ENCODE data around the gene LARGE1. TPM values are rescaled to one million over a fixed set of nuclear protein-coding genes. Genes with fewer than 3 reads are reported as not detected.

LARGE1 gene
- total RNA-seq, 2 donors from 2014 or later: 29.5 to 42.1 TPM

DNA sequence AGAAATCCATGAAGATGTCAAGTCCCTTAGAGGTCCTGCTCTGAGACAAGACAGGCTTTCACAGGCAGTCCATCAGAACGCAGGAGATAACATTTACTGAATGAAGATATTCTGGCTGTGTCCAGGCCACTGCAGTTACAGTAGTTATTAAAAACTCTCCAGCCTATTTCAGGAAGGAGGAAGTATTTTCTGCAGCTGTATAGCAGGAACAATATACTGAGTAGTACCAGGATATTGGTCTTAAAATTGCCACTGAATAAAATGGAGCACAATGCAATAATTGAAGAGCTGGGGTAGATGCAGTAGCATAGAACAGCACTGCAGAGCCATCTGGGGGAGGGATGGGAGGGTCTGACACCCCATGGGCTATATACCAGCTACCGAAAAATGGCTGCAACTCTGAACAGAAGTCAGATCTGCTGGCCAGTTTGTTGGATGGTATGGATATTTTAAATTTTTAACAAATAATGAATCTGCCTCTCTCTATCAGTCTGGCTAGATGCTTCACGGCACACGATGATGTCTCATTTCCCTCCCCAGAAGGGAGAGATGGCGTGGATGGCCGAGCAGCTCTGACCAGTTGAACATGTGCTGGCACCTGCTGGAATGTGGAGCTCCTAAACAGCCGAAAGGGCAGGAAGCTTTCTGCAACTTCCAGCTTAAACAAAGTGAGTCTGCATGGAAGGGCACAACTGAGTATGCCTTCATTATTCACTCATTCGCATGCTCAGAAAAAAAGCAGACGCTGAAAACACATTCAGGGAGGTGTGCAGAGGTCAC is 520.0 kb downstream of the LARGE1 start:
- no peak overlapping the region for H3K27ac ChIP-seq
- no peak for DNase-seq (ENCODE audit: low spot score)
- TF ChIP-seq, protein P1, sequence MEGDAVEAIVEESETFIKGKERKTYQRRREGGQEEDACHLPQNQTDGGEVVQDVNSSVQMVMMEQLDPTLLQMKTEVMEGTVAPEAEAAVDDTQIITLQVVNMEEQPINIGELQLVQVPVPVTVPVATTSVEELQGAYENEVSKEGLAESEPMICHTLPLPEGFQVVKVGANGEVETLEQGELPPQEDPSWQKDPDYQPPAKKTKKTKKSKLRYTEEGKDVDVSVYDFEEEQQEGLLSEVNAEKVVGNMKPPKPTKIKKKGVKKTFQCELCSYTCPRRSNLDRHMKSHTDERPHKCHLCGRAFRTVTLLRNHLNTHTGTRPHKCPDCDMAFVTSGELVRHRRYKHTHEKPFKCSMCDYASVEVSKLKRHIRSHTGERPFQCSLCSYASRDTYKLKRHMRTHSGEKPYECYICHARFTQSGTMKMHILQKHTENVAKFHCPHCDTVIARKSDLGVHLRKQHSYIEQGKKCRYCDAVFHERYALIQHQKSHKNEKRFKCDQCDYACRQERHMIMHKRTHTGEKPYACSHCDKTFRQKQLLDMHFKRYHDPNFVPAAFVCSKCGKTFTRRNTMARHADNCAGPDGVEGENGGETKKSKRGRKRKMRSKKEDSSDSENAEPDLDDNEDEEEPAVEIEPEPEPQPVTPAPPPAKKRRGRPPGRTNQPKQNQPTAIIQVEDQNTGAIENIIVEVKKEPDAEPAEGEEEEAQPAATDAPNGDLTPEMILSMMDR (IDR thresholded peaks at IDR 0.05): no peak
- H3K4me1 ChIP-seq (ENCODE audit: control insufficient read depth in 1 of 2, low read depth in 2 of 2): no peaks in the 10 kb centered on the region
- H3K27me3 ChIP-seq (replicated peaks; ENCODE audit: insufficient read depth): no peaks in the 10 kb centered on the region
- H3K36me3 ChIP-seq: no peaks in the 10 kb centered on the region
- no peaks in the 10 kb centered on the region for H3K9me3 ChIP-seq
- no peak overlapping the region for H3K4me3 ChIP-seq
- ATAC-seq (ENCODE audit: insufficient number of reproducible peaks, low FRiP score, low read depth): no peak

DNA sequence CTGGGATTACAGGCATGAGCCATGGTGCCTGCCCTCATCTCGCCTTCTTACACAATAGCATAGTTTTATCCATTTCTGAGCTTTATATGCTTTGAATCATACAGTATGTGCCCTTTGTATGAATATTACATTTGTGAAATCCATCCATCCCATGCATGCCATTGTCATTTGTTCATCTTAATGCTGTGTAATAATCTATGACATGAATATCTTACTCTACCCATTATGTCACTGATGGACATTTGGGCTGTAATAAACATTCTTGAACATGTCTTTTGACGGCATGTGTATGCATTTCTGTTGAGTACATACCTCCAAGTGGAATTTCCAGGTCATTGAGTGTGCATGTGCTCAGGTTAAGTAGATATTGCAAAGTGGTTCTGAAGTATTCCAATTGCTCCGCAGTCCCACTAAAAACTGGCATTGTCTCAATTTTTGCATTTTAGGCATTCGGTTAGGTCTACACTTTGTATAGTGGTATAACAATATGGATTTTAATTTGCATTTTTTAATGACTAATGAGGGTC is 522.8 kb downstream of the LARGE1 start:
- Histone ChIP-seq H3K4me3 (no peak overlapping the region), H3K27me3 (replicated peaks; ENCODE audit: insufficient read depth) (no peaks in the 10 kb centered on the region), H3K27ac (no peak overlapping the region), H3K9me3 (no peaks in the 10 kb centered on the region), H3K4me1 (ENCODE audit: control insufficient read depth in 1 of 2, low read depth in 2 of 2) (no peaks in the 10 kb centered on the region), H3K36me3 (no peaks in the 10 kb centered on the region)
- ATAC-seq (ENCODE audit: insufficient number of reproducible peaks, low FRiP score, low read depth) (no peak), DNase-seq (ENCODE audit: low spot score) (no peak)
- TF ChIP-seq, protein P1 (IDR thresholded peaks at IDR 0.05): no peak

DNA sequence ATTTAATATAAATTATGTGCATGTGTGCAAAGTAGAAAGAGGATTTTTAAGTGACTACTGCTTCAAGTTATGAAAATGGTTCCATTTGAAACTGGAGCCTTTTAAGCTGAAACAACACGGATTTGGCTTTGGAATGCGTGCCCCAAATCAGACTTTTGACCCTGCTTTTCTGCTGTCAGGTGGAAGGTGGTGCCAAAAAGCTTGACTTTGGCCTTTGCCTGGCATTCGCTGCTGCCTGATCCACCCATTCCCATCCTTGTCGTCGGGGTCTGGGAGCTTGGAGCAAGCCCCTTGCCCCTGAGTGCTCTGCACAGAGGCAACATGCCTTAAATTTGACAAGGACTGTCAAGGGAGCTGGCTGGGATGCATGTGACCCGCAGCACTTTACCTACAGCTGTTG is 526.8 kb downstream of the LARGE1 start:
- ATAC-seq (ENCODE audit: insufficient number of reproducible peaks, low FRiP score, low read depth): no peak
- Histone ChIP-seq H3K9me3 (no peaks in the 10 kb centered on the region), H3K27ac (no peak overlapping the region), H3K27me3 (replicated peaks; ENCODE audit: insufficient read depth) (no peaks in the 10 kb centered on the region), H3K36me3 (no peaks in the 10 kb centered on the region), H3K4me3 (no peak overlapping the region), H3K4me1 (ENCODE audit: control insufficient read depth in 1 of 2, low read depth in 2 of 2) (no peaks in the 10 kb centered on the region)
- no peak for DNase-seq (ENCODE audit: low spot score)
- TF ChIP-seq, protein P1 (IDR thresholded peaks at IDR 0.05): no peak

DNA sequence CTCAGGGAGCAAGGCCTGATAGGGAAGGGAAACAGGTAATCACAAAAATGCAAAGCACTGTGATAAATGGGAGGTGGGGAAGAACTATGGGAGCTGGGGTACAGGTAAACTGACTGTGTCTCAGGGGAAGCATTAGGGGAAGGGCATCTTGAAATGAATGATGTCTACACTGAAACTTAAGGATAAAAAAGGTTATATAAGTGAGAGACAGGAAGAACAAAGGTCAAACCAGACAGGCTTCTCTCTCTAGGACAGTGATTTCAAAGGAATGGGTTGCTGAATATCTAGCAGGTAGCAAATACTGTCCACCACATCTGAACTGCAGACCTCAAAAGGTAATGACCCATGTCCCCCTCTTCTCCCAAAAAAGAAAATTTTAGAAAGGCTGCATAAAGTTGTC is 529.0 kb downstream of the LARGE1 start:
- TF ChIP-seq, protein P1 (IDR thresholded peaks at IDR 0.05): no peak
- H3K4me1 ChIP-seq (ENCODE audit: control insufficient read depth in 1 of 2, low read depth in 2 of 2): no peaks in the 10 kb centered on the region
- H3K27me3 ChIP-seq (replicated peaks; ENCODE audit: insufficient read depth): no peaks in the 10 kb centered on the region
- no peaks in the 10 kb centered on the region for H3K9me3 ChIP-seq
- ATAC-seq (ENCODE audit: insufficient number of reproducible peaks, low FRiP score, low read depth) (no peak), DNase-seq (ENCODE audit: low spot score) (no peak)
- H3K27ac ChIP-seq: no peak overlapping the region
- no peak overlapping the region for H3K4me3 ChIP-seq
- H3K36me3 ChIP-seq: no peaks in the 10 kb centered on the region

DNA sequence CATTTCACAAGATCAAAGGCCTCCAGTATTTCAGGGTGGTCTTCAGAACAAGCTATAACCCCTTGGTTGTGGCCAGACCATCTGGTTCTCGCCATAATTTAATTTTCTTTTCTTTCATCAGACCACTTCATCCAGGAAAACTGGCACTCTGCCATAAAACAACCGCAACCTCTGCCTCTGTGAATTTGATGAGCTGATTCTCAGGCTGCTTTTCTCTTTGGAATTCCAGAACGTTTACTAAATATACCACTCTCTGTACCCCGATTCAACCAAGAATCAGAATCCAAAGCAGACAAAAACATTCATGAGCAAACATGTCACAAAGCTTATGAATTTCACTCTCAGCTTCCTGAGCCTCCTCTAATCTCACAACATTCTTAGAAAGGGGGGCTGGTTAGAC is 530.3 kb downstream of the LARGE1 start:
- no peak for DNase-seq (ENCODE audit: low spot score)
- Histone ChIP-seq H3K27ac (no peak overlapping the region), H3K9me3 (no peaks in the 10 kb centered on the region), H3K4me1 (ENCODE audit: control insufficient read depth in 1 of 2, low read depth in 2 of 2) (no peaks in the 10 kb centered on the region), H3K27me3 (replicated peaks; ENCODE audit: insufficient read depth) (no peaks in the 10 kb centered on the region), H3K4me3 (no peak overlapping the region), H3K36me3 (no peaks in the 10 kb centered on the region)
- no peak for ATAC-seq (ENCODE audit: insufficient number of reproducible peaks, low FRiP score, low read depth)
- TF ChIP-seq, protein P1 (IDR thresholded peaks at IDR 0.05): no peak
